Smooth muscle cell of the brain vasculature (primary cell): ENCODE measurements around the gene SYNPO.

ENCODE experiments used
- DNase-seq: peaks from one replicate; pipeline ENCODE4 v3.0.0-alpha.2; 2012; ENCODE audit warnings: low read depth, low spot score

SYNPO gene

GRCh38 chr5:150624334-150625163, 15.9 kb upstream of the SYNPO start:
- DNase-seq, result no peak

GRCh38 chr5:150625164-150625535, 15.3 kb upstream of the SYNPO start:
- no peak for DNase-seq

GRCh38 chr5:150625831-150626746, 14.4 kb upstream of the SYNPO start:
- DNase-seq, result no peak

GRCh38 chr5:150626853-150627276, 13.6 kb upstream of the SYNPO start:
- DNase-seq, result no peak

- no peak for DNase-seq
Observed at GRCh38 chr5:150627731-150628545, 12.5 kb upstream of the SYNPO start.

GRCh38 chr5:150628936-150629485, 11.4 kb upstream of the SYNPO start:
- DNase-seq, result no peak

- no peak for DNase-seq
Observed at GRCh38 chr5:150630016-150630415, 10.4 kb upstream of the SYNPO start.

- DNase-seq, result no peak
Observed at GRCh38 chr5:150630461-150631325, 9.8 kb upstream of the SYNPO start.

GRCh38 chr5:150631326-150631701, 9.1 kb upstream of the SYNPO start:
- DNase-seq, result no peak

- no peak for DNase-seq
Observed at GRCh38 chr5:150632305-150633160, 7.9 kb upstream of the SYNPO start.

- DNase-seq, result no peak
Observed at GRCh38 chr5:150633429-150633828, 7.0 kb upstream of the SYNPO start.

- no peak for DNase-seq
Observed at GRCh38 chr5:150636391-150637244, 3.8 kb upstream of the SYNPO start.

GRCh38 chr5:150637245-150638052, 3.0 kb upstream of the SYNPO start:
- DNase-seq, result no peak

GRCh38 chr5:150638053-150638444, 2.4 kb upstream of the SYNPO start:
- no peak for DNase-seq

- no peak for DNase-seq
Observed at GRCh38 chr5:150638488-150639376, 1.7 kb upstream of the SYNPO start.

GRCh38 chr5:150639377-150639692, 1.1 kb upstream of the SYNPO start:
- no peak for DNase-seq

GRCh38 chr5:150639751-150640150, 709 bp upstream of the SYNPO start:
- no peak for DNase-seq
